NCI-H1417 treated with DMSO at 0.1 percent for 48 hours (cell line): ENCODE results near the gene NUDT1.

ENCODE experiments used
- DNase-seq: peaks from one replicate; lab custom pipeline; 2025; lab: John Stamatoyannopoulos, UW

NUDT1 gene

GRCh38 chr7:2299131-2299829, 57.3 kb downstream of the NUDT1 start:
- DNase-seq = no peak

- no peak for DNase-seq
Measured at GRCh38 chr7:2299870-2300512, 58.0 kb downstream of the NUDT1 start.
